Inferior parietal cortex (tissue), 1 donor: Measurements from ENCODE around the gene CRB3.
"Not testable (repeated sequence)": the region's sequence is repeated elsewhere in the genome, so short reads cannot be mapped to it uniquely, and the experiment has no call there.

ENCODE experiments used
- DNase-seq: peaks from one replicate; pipeline ENCODE4 v3.0.0-alpha.2; 2016; ENCODE audit errors: extremely low spot score

CRB3 gene

GRCh38 chr19:6464070-6464873, at the start of gene CRB3:
Gene CRB3, plus strand, starts transcription at chr19:6464271. Its CDS starts 431 bp downstream, at chr19:6464702.
- DNase-seq: no peak

GRCh38 chr19:6414793-6415590, 49.1 kb upstream of the CRB3 start:
- DNase-seq: no peak

- DNase-seq: no peak
These were observed 48.4 kb upstream of the CRB3 start for GRCh38 chr19:6415591-6416190.

- DNase-seq: no peak
These were observed 47.2 kb upstream of the CRB3 start for GRCh38 chr19:6416658-6417405.

GRCh38 chr19:6417713-6418561, 46.1 kb upstream of the CRB3 start:
- DNase-seq: no peak

GRCh38 chr19:6418562-6418932, 45.5 kb upstream of the CRB3 start:
- no peak for DNase-seq

- no peak for DNase-seq
These were observed 42.7 kb upstream of the CRB3 start for GRCh38 chr19:6421075-6422014.

GRCh38 chr19:6423499-6424194, 40.4 kb upstream of the CRB3 start:
- DNase-seq: no peak

GRCh38 chr19:6424195-6424938, 39.7 kb upstream of the CRB3 start, which contains the start of gene KHSRP:
Gene KHSRP, minus strand, starts transcription at chr19:6424811. Its CDS starts 110 bp downstream, at chr19:6424701.
- no peak for DNase-seq

GRCh38 chr19:6424939-6425731, 38.9 kb upstream of the CRB3 start:
- peak; percentile 100 for DNase-seq

- no peak for DNase-seq
These were observed 38.1 kb upstream of the CRB3 start for GRCh38 chr19:6425732-6426620.

- DNase-seq: no peak
These were observed 36.9 kb upstream of the CRB3 start for GRCh38 chr19:6427131-6427530.

- DNase-seq: not testable (repeated sequence)
These were observed 35.2 kb upstream of the CRB3 start for GRCh38 chr19:6428692-6429418.

- no peak for DNase-seq
These were observed 34.5 kb upstream of the CRB3 start for GRCh38 chr19:6429419-6430221.

- no peak for DNase-seq
These were observed 32.2 kb upstream of the CRB3 start for GRCh38 chr19:6431891-6432290.
